ENCODE measurements around the gene GABPB2. TPM values are rescaled to one million over a fixed set of nuclear protein-coding genes. Genes with fewer than 3 reads are reported as not detected.

GABPB2 gene
- total and polyA plus RNA-seq, 4 donors = 0.94 to 13.3 (median 4.4) TPM

DNA sequence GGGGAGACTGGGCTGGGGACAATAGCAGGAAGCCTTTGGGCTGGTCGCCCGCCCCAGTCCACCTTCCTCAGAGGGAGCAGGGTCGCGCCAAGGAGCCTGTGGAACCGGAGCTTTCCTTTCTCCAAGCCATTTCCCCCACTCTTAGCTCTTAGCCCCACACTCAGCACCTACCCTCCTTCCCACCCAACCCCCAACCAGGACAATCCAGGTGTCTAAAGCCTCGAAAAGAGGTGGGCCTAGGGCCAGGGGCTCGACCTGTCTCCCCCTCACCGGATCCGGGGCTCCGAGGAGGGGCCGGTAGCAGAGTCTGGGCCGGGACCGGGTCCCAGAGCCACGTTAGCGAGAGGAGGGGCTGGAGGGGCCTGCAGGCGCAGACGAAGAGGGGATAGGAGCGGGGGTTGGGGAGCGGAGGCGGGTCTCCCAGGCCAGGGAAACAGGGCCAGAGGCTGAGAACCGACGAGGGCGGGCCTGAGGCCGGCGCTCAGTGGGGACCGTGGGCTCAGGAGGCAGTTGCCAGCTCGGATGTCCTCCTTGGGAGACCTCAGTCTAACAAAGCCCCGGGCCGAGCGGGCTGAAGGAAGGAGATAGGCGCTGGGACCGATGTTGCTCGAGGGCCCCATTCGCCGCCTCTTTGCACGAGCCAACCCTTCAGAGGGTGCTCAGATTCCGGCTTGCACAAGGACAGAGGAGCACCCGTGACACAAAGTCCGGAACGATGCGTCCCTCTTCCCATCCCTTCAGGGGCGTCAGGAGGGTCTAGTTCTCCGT is 74.9 kb downstream of the GABPB2 start:
- 61% methylated on average over 43 of the region's 43 CpGs for WGBS
- Histone ChIP-seq H3K27ac (ENCODE audit: low read depth in 1 of 2, low read length in 2 of 2) (no peak overlapping the region), H3K9me3 (ENCODE audit: control insufficient read depth in 4 of 4, low read length in 3 of 4) (no peaks in the 10 kb centered on the region), H3K4me3 (ENCODE audit: low read depth in 1 of 3, low read length in 3 of 3) (peak overlapping the region in 2 of 3 donors; percentile 64 to 65), H3K4me1 (ENCODE audit: control insufficient read depth in 4 of 4, insufficient read depth in 4 of 4, low read length in 3 of 4) (peaks cover 0 to 25% (median 16%) of the 10 kb centered on the region in 4 donors), H3K36me3 (ENCODE audit: control insufficient read depth in 4 of 4, insufficient read depth in 3 of 4, low read depth in 1 of 4, low read length in 3 of 4) (peaks cover 0 to 2% (median 0%) of the 10 kb centered on the region in 4 donors), H3K9ac (ENCODE audit: low read depth in 1 of 2, low read length in 2 of 2) (no peak overlapping the region), H3K27me3 (ENCODE audit: control insufficient read depth in 4 of 4, insufficient read depth in 4 of 4, low read length in 3 of 4) (no peaks in the 10 kb centered on the region)
- DNase-seq (ENCODE audit: low spot score) = no peak
- TF ChIP-seq HNF4G (IDR thresholded peaks at IDR 0.05) (no peak), NR2F2 (IDR thresholded peaks at IDR 0.05) (no peak), REST (IDR thresholded peaks at IDR 0.05) (no peak), EGR1 (IDR thresholded peaks at IDR 0.05; ENCODE audit: low read depth in 2 of 2) (no peak), JUND (IDR thresholded peaks at IDR 0.05) (no peak), SP1 (IDR thresholded peaks at IDR 0.05) (no peak), RAD21 (IDR thresholded peaks at IDR 0.05) (no peak), YY1 (IDR thresholded peaks at IDR 0.05) (no peak), RXRA (IDR thresholded peaks at IDR 0.05) (no peak), ATF3 (IDR thresholded peaks at IDR 0.05) (no peak), MAX (IDR thresholded peaks at IDR 0.05) (no peak)

DNA sequence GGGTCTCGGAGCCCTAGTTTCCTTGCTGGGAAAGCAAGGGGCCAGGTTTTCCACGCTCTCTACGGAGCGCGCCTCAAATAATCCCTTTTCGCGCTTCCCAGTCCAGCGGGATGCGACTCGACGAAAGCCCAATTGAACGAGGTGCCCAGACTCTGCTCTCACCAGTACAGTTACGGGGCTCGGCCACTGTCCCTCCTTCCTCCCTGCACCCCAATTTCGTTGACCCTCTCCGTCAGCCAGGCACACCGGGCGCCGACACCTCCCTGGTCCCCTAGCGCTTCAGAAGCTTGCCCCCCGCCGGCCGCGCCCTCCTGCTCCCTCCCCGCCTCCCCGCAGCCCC is 75.5 kb downstream of the GABPB2 start:
- no peak for DNase-seq (ENCODE audit: low spot score)
- Histone ChIP-seq H3K9me3 (ENCODE audit: control insufficient read depth in 4 of 4, low read length in 3 of 4) (no peaks in the 10 kb centered on the region), H3K4me3 (ENCODE audit: low read depth in 1 of 3, low read length in 3 of 3) (peak overlapping the region; percentile 64 to 82 (median 65)), H3K9ac (ENCODE audit: low read depth in 1 of 2, low read length in 2 of 2) (no peak overlapping the region), H3K36me3 (ENCODE audit: control insufficient read depth in 4 of 4, insufficient read depth in 3 of 4, low read depth in 1 of 4, low read length in 3 of 4) (peaks cover 0 to 2% (median 0%) of the 10 kb centered on the region in 4 donors), H3K27me3 (ENCODE audit: control insufficient read depth in 4 of 4, insufficient read depth in 4 of 4, low read length in 3 of 4) (no peaks in the 10 kb centered on the region), H3K4me1 (ENCODE audit: control insufficient read depth in 4 of 4, insufficient read depth in 4 of 4, low read length in 3 of 4) (peaks cover 0 to 25% (median 16%) of the 10 kb centered on the region in 4 donors), H3K27ac (ENCODE audit: low read depth in 1 of 2, low read length in 2 of 2) (no peak overlapping the region)
- TF ChIP-seq ATF3 (IDR thresholded peaks at IDR 0.05) (no peak), HNF4G (IDR thresholded peaks at IDR 0.05) (no peak), JUND (IDR thresholded peaks at IDR 0.05) (no peak), YY1 (IDR thresholded peaks at IDR 0.05) (no peak), MAX (IDR thresholded peaks at IDR 0.05) (no peak), TAF1 (conservative IDR thresholded peaks at IDR 0.05) (no peak), GABPA (IDR thresholded peaks at IDR 0.05 in 1 of 2, conservative IDR thresholded peaks at IDR 0.05 in 1 of 2) (no peak), HNF4A (conservative IDR thresholded peaks at IDR 0.05) (no peak), RXRA (IDR thresholded peaks at IDR 0.05) (no peak)
- TF ChIP-seq, protein P1, sequence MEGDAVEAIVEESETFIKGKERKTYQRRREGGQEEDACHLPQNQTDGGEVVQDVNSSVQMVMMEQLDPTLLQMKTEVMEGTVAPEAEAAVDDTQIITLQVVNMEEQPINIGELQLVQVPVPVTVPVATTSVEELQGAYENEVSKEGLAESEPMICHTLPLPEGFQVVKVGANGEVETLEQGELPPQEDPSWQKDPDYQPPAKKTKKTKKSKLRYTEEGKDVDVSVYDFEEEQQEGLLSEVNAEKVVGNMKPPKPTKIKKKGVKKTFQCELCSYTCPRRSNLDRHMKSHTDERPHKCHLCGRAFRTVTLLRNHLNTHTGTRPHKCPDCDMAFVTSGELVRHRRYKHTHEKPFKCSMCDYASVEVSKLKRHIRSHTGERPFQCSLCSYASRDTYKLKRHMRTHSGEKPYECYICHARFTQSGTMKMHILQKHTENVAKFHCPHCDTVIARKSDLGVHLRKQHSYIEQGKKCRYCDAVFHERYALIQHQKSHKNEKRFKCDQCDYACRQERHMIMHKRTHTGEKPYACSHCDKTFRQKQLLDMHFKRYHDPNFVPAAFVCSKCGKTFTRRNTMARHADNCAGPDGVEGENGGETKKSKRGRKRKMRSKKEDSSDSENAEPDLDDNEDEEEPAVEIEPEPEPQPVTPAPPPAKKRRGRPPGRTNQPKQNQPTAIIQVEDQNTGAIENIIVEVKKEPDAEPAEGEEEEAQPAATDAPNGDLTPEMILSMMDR (IDR thresholded peaks at IDR 0.05; ENCODE audit: low read depth, low read length, missing input control) = no peak
- TF ChIP-seq, protein P2, sequence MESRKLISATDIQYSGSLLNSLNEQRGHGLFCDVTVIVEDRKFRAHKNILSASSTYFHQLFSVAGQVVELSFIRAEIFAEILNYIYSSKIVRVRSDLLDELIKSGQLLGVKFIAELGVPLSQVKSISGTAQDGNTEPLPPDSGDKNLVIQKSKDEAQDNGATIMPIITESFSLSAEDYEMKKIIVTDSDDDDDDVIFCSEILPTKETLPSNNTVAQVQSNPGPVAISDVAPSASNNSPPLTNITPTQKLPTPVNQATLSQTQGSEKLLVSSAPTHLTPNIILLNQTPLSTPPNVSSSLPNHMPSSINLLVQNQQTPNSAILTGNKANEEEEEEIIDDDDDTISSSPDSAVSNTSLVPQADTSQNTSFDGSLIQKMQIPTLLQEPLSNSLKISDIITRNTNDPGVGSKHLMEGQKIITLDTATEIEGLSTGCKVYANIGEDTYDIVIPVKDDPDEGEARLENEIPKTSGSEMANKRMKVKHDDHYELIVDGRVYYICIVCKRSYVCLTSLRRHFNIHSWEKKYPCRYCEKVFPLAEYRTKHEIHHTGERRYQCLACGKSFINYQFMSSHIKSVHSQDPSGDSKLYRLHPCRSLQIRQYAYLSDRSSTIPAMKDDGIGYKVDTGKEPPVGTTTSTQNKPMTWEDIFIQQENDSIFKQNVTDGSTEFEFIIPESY (IDR thresholded peaks at IDR 0.05) = no peak
- WGBS = 13% methylated on average over 26 of the region's 26 CpGs

All from liver (tissue), 9 donors.